ENCODE results near the gene ELOVL3. TPM values are rescaled to one million over a fixed set of nuclear protein-coding genes. Genes with fewer than 3 reads are reported as not detected.
A peak's percentile ranks its signal among the peaks of the same experiment; 100 is the strongest.

ELOVL3 gene
- total RNA-seq, 1 experiment from 2014 or later: not detected

DNA sequence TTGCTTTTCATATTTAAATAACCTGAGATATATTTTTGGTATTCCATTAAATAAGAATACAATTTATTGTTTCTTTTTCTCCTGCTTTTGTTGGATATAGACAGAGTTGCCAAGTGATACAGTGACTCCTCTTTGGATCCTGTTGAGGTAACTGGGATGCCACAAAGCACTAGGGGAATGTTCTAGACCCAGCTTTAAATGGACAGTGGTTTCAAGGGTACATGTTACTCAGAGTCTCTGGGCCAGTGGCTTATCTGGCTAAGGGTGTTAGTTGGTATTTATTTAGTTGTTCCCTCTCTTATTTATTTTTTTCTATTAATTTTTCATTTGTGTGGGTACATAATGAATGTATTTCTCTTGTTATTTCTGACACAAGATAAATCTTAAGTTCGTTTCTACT, 28.3 kb downstream of the ELOVL3 start:
- DNase-seq (ENCODE audit: unreplicated experiment): no peak
- ChIA-PET POLR2A (interaction anchor here (0.7 to 1.0 kb wide), 7 partner anchors 9 to 168 kb away, joined by 3 to 4 read pairs (median 4); no protein-coding TSS in a partner anchor), CTCF (interaction anchor here (0.5 to 7.4 kb wide), 4 partner anchors 16 to 439 kb away, joined by 3 to 53 read pairs (median 3); no protein-coding TSS in a partner anchor)
- H3K27ac Mint-ChIP-seq (ENCODE audit: low read depth, unreplicated experiment): no peak overlapping the region
- H3K9me3 Mint-ChIP-seq (ENCODE audit: unreplicated experiment): no peaks in the 10 kb centered on the region
- H3K4me1 Mint-ChIP-seq (ENCODE audit: insufficient read depth, unreplicated experiment): peaks cover 4% of the 10 kb centered on the region
- H3K36me3 Mint-ChIP-seq (ENCODE audit: insufficient read depth, unreplicated experiment): peaks cover 15% of the 10 kb centered on the region
- no peaks in the 10 kb centered on the region for H3K27me3 Mint-ChIP-seq (ENCODE audit: insufficient read depth, unreplicated experiment)
- TF ChIP-seq, protein P1, sequence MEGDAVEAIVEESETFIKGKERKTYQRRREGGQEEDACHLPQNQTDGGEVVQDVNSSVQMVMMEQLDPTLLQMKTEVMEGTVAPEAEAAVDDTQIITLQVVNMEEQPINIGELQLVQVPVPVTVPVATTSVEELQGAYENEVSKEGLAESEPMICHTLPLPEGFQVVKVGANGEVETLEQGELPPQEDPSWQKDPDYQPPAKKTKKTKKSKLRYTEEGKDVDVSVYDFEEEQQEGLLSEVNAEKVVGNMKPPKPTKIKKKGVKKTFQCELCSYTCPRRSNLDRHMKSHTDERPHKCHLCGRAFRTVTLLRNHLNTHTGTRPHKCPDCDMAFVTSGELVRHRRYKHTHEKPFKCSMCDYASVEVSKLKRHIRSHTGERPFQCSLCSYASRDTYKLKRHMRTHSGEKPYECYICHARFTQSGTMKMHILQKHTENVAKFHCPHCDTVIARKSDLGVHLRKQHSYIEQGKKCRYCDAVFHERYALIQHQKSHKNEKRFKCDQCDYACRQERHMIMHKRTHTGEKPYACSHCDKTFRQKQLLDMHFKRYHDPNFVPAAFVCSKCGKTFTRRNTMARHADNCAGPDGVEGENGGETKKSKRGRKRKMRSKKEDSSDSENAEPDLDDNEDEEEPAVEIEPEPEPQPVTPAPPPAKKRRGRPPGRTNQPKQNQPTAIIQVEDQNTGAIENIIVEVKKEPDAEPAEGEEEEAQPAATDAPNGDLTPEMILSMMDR (IDR thresholded peaks at IDR 0.05; ENCODE audit: unreplicated experiment): no peak
- intact Hi-C loops (cut with micrococcal nuclease): no loop called here
- no peak overlapping the region for H3K4me3 Mint-ChIP-seq (ENCODE audit: unreplicated experiment)
- no TSS peak for BruUV-seq (replicated peaks)

DNA sequence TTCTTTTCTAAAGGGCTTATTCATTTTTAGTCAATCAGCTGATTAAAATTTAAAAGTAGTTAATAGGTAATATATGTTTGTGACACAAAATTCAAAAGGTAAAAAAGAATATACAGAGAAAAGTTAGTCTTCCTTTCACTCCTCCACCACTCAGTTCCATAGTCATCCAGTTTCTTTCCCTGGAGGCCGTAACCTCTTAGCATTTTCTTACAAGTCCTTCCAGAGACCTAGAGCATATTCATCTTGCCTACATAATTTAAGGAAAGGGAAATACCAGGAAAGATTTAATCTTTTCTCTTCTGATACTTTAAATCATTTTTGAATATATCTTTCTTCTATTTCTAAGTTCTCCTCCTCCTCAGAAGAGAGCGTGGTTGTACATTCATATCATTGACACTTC, 29.3 kb downstream of the ELOVL3 start:
- peaks cover 4% of the 10 kb centered on the region for H3K4me1 Mint-ChIP-seq (ENCODE audit: insufficient read depth, unreplicated experiment)
- POLR2A ChIA-PET: interaction anchor here (0.8 to 2.3 kb wide), 2 partner anchors 9 to 10 kb away, joined by 4 to 7 read pairs; partner anchors contain the start of gene GBF1
- H3K27me3 Mint-ChIP-seq (ENCODE audit: insufficient read depth, unreplicated experiment): no peaks in the 10 kb centered on the region
- H3K4me3 Mint-ChIP-seq (ENCODE audit: unreplicated experiment): no peak overlapping the region
- BruUV-seq (replicated peaks): no TSS peak
- TF ChIP-seq, protein P1 (IDR thresholded peaks at IDR 0.05; ENCODE audit: unreplicated experiment): no peak
- peaks cover 25% of the 10 kb centered on the region for H3K36me3 Mint-ChIP-seq (ENCODE audit: insufficient read depth, unreplicated experiment)
- intact Hi-C loops (cut with micrococcal nuclease): no loop called here
- no peak overlapping the region for H3K27ac Mint-ChIP-seq (ENCODE audit: low read depth, unreplicated experiment)
- no peak for DNase-seq (ENCODE audit: unreplicated experiment)
- CTCF ChIA-PET: interaction anchor here (0.6 to 0.7 kb wide), 3 partner anchors 20 to 91 kb away, joined by 3 to 5 read pairs (median 4); no protein-coding TSS in a partner anchor
- no peaks in the 10 kb centered on the region for H3K9me3 Mint-ChIP-seq (ENCODE audit: unreplicated experiment)

DNA sequence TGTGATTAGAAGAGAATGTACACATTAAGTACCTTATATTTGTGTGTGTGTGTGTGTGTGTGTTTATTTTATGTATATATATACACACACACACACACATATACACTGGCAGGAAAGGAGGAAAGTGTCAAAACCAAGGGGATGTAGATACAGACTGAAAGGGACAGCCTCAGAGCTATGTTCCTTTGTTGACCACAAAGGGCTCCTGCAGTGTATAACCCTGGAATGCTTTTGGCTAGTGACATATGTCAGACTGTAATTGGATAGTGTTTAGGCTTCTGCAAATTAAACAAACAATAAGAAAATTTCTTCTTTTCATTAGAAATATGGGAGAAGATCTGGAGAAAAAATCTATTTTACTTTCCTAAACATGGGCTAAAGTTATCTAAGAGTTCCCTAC, 35.1 kb downstream of the ELOVL3 start:
- Mint-ChIP-seq H3K4me1 (ENCODE audit: insufficient read depth, unreplicated experiment) (no peaks in the 10 kb centered on the region), H3K27me3 (ENCODE audit: insufficient read depth, unreplicated experiment) (no peaks in the 10 kb centered on the region), H3K27ac (ENCODE audit: low read depth, unreplicated experiment) (peak overlapping the region; percentile 5), H3K9me3 (ENCODE audit: unreplicated experiment) (no peaks in the 10 kb centered on the region), H3K4me3 (ENCODE audit: unreplicated experiment) (no peak overlapping the region), H3K36me3 (ENCODE audit: insufficient read depth, unreplicated experiment) (peaks cover 53% of the 10 kb centered on the region)
- intact Hi-C loops (cut with micrococcal nuclease): no loop called here
- CTCF ChIA-PET: interaction anchor here (0.6 kb wide), 1 partner anchor 89 kb away, joined by 3 read pairs; no protein-coding TSS in a partner anchor
- TSS peak; percentile 17 for BruUV-seq (replicated peaks)
- POLR2A ChIA-PET: interaction anchor here (2.1 kb wide), 1 partner anchor 17 kb away, joined by 5 read pairs; no protein-coding TSS in a partner anchor
- TF ChIP-seq, protein P1 (IDR thresholded peaks at IDR 0.05; ENCODE audit: unreplicated experiment): no peak
- no peak for DNase-seq (ENCODE audit: unreplicated experiment)

DNA sequence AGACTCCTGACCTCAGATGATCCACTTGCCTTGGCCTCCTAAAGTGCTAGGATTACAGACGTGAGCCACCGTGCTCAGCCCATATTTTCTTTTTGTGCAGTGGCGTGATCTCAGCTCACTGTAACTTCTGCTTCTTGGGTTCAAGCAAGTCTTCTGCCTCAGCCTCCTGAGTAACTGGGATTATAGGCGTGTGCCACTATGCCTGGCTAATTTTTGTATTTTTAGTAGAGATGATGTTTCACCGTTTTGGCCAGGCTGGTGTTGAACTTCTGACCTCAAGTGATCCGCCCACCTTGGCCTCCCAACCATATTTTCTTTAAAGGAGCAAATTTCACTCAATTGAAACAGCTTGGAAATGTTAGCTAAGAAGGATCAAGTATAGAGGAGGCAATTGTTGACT, 35.7 kb downstream of the ELOVL3 start:
- BruUV-seq (replicated peaks): no TSS peak
- TF ChIP-seq, protein P1 (IDR thresholded peaks at IDR 0.05; ENCODE audit: unreplicated experiment): no peak
- Mint-ChIP-seq H3K9me3 (ENCODE audit: unreplicated experiment) (no peaks in the 10 kb centered on the region), H3K36me3 (ENCODE audit: insufficient read depth, unreplicated experiment) (peaks cover 53% of the 10 kb centered on the region), H3K4me3 (ENCODE audit: unreplicated experiment) (no peak overlapping the region), H3K4me1 (ENCODE audit: insufficient read depth, unreplicated experiment) (no peaks in the 10 kb centered on the region), H3K27me3 (ENCODE audit: insufficient read depth, unreplicated experiment) (no peaks in the 10 kb centered on the region), H3K27ac (ENCODE audit: low read depth, unreplicated experiment) (no peak overlapping the region)
- no peak for DNase-seq (ENCODE audit: unreplicated experiment)
- CTCF ChIA-PET: interaction anchor here (1.0 kb wide), 1 partner anchor 89 kb away, joined by 5 read pairs; no protein-coding TSS in a partner anchor
- POLR2A ChIA-PET: interaction anchor here (0.7 to 2.1 kb wide), 3 partner anchors 13 to 492 kb away, joined by 3 to 5 read pairs (median 3); no protein-coding TSS in a partner anchor
- intact Hi-C loops (cut with micrococcal nuclease): no loop called here

All from MCF 10A (cell line).